SK-N-SH treated with all-trans-retinoic acid at 6 μM for 48 hours (cell line): ENCODE measurements around the gene SIRPG.

Experiments
- ATAC-seq: fragments of 200-7000 bp; cut with Tn5 transposase; 3 replicates; pipeline ENCODE4 v1.9.1; 2020; ENCODE audit warnings: mild to moderate bottlenecking, moderate library complexity
- ARNTL ChIP-seq: fragments of 450-650 bp; formaldehyde crosslinking; IDR thresholded peaks from 2 replicates; pipeline ENCODE4 v1.5.0; 2020; ENCODE audit warnings: low read depth, mild to moderate bottlenecking, moderate library complexity, borderline replicate concordance
- BACH2 ChIP-seq: fragments of 250-450 bp; sonication (Bioruptor Pico); IDR thresholded peaks from 2 replicates; pipeline ENCODE4 v1.9.0; 2021; ENCODE audit warnings: mild to moderate bottlenecking, borderline replicate concordance
- CREB5 ChIP-seq: fragments of 250-450 bp; sonication (Bioruptor Pico); IDR thresholded peaks from 2 replicates; pipeline ENCODE4 v1.5.1; 2020; ENCODE audit warnings: low read depth, mild to moderate bottlenecking, moderate library complexity
- CSRNP3 ChIP-seq: fragments of 250-450 bp; sonication (Bioruptor Pico); IDR thresholded peaks from 2 replicates; pipeline ENCODE4 v1.5.1; 2021; ENCODE audit warnings: mild to moderate bottlenecking, moderate library complexity
- ESRRG ChIP-seq: fragments of 250-450 bp; sonication (Bioruptor Pico); IDR thresholded peaks from 2 replicates; pipeline ENCODE4 v1.6.1; 2021; ENCODE audit warnings: mild to moderate bottlenecking
- GLIS3 ChIP-seq: fragments of 250-450 bp; sonication (Bioruptor Pico); IDR thresholded peaks from 2 replicates; pipeline ENCODE4 v1.5.0; 2020; ENCODE audit warnings: mild to moderate bottlenecking, moderate library complexity
- ISL1 ChIP-seq: fragments of 250-450 bp; sonication (Bioruptor Pico); IDR thresholded peaks from 2 replicates; pipeline ENCODE4 v2.1.2; 2022; ENCODE audit warnings: mild to moderate bottlenecking, moderate library complexity
- OSR1 ChIP-seq: fragments of 250-450 bp; sonication (Bioruptor Pico); IDR thresholded peaks from 2 replicates; pipeline ENCODE4 v1.8.0; 2022; ENCODE audit warnings: moderate library complexity, mild to moderate bottlenecking, inconsistent platforms
- PATZ1 ChIP-seq: fragments of 250-450 bp; sonication (Bioruptor Pico); IDR thresholded peaks from 2 replicates; pipeline ENCODE4 v1.8.0; 2020; ENCODE audit warnings: mild to moderate bottlenecking, moderate library complexity, borderline replicate concordance
- POU6F1 ChIP-seq: fragments of 250-450 bp; sonication (Bioruptor Pico); IDR thresholded peaks from 2 replicates; pipeline ENCODE4 v1.8.0; 2021; ENCODE audit warnings: low read depth, mild to moderate bottlenecking, moderate library complexity, borderline replicate concordance
- PPARA ChIP-seq: fragments of 250-450 bp; sonication (Bioruptor Pico); IDR thresholded peaks from 2 replicates; pipeline ENCODE4 v1.5.0; 2020; ENCODE audit warnings: mild to moderate bottlenecking, borderline replicate concordance
- TCF4 ChIP-seq: fragments of 250-450 bp; sonication (Bioruptor Pico); IDR thresholded peaks from 2 replicates; pipeline ENCODE4 v1.8.0; 2021; ENCODE audit warnings: mild to moderate bottlenecking, moderate library complexity, borderline replicate concordance
- TOX ChIP-seq: fragments of 250-450 bp; sonication (Bioruptor Pico); IDR thresholded peaks from 2 replicates; pipeline ENCODE4 v1.8.0; 2021; ENCODE audit warnings: mild to moderate bottlenecking, moderate library complexity, borderline replicate concordance
- TSHZ2 ChIP-seq: fragments of 250-450 bp; sonication (Bioruptor Pico); IDR thresholded peaks from 2 replicates; pipeline ENCODE4 v1.5.0; 2020; ENCODE audit warnings: mild to moderate bottlenecking, moderate library complexity
- ZC3H10 ChIP-seq: fragments of 250-450 bp; sonication (Bioruptor Pico); IDR thresholded peaks from 2 replicates; pipeline ENCODE4 v1.5.1; 2021; ENCODE audit warnings: mild to moderate bottlenecking, moderate library complexity
- ZFP3 ChIP-seq: fragments of 250-450 bp; sonication (Bioruptor Pico); IDR thresholded peaks from 2 replicates; pipeline ENCODE4 v1.5.0; 2020; ENCODE audit warnings: mild to moderate bottlenecking, moderate library complexity
- ZFP30 ChIP-seq: fragments of 450-650 bp; formaldehyde crosslinking; IDR thresholded peaks from 2 replicates; pipeline ENCODE4 v1.5.0; 2022; ENCODE audit warnings: mild to moderate bottlenecking, moderate library complexity
- ZNF70 ChIP-seq: fragments of 450-650 bp; formaldehyde crosslinking; IDR thresholded peaks from 2 replicates; pipeline ENCODE4 v1.5.0; 2020; ENCODE audit warnings: mild to moderate bottlenecking, moderate library complexity
- ZNF8 ChIP-seq: fragments of 450-650 bp; formaldehyde crosslinking; IDR thresholded peaks from 2 replicates; pipeline ENCODE4 v1.5.0; 2020; ENCODE audit warnings: mild to moderate bottlenecking, moderate library complexity

SIRPG gene

GRCh38 chr20:1652960-1653359 lies 4.6 kb downstream of the SIRPG start:
- no peak for TF ChIP-seq ZNF70 (CRISPR knock-in tag)
- no peak for TF ChIP-seq BACH2 (CRISPR knock-in tag)
- no peak for TF ChIP-seq ZC3H10 (CRISPR knock-in tag)
- TF ChIP-seq ISL1 (CRISPR knock-in tag): no peak
- TF ChIP-seq ZFP30: no peak
- no peak for TF ChIP-seq GLIS3 (CRISPR knock-in tag)
- TF ChIP-seq TCF4 (CRISPR knock-in tag): no peak
- no peak for TF ChIP-seq ZNF8 (CRISPR knock-in tag)
- TF ChIP-seq TOX: no peak
- no peak for TF ChIP-seq PATZ1 (CRISPR knock-in tag)
- no peak for TF ChIP-seq OSR1 (CRISPR knock-in tag)
- no peak for ATAC-seq

- no peak for ATAC-seq
- TF ChIP-seq TSHZ2 (CRISPR knock-in tag) (no peak), ARNTL (no peak), ISL1 (CRISPR knock-in tag) (no peak), TOX (no peak), OSR1 (CRISPR knock-in tag) (no peak), CREB5 (CRISPR knock-in tag) (no peak), CSRNP3 (no peak), ZNF70 (CRISPR knock-in tag) (no peak), ZFP30 (no peak), GLIS3 (CRISPR knock-in tag) (no peak), PPARA (CRISPR knock-in tag) (no peak)
Measured at GRCh38 chr20:1652104-1652503, 5.5 kb downstream of the SIRPG start.

- TF ChIP-seq ZFP3 (CRISPR knock-in tag): no peak
- TF ChIP-seq GLIS3 (CRISPR knock-in tag): no peak
- TF ChIP-seq TCF4 (CRISPR knock-in tag): no peak
- no peak for TF ChIP-seq BACH2 (CRISPR knock-in tag)
- no peak for TF ChIP-seq TSHZ2 (CRISPR knock-in tag)
- TF ChIP-seq POU6F1 (CRISPR knock-in tag): no peak
- no peak for TF ChIP-seq ARNTL
- TF ChIP-seq OSR1 (CRISPR knock-in tag): no peak
- TF ChIP-seq ESRRG (CRISPR knock-in tag): no peak
- no peak for TF ChIP-seq ZFP30
- ATAC-seq: no peak
Measured at GRCh38 chr20:1651268-1652058, 6.1 kb downstream of the SIRPG start.
